Activated T-cell treated with anti-CD3 and anti-CD28 coated beads for 4 hours (primary cell): ENCODE results near the gene DHRS7.
A peak's percentile ranks its signal among the peaks of the same experiment; 100 is the strongest.

Experiments used
- DNase-seq: peaks from one replicate; pipeline ENCODE4 v3.0.0-alpha.2; 2020

The DHRS7 gene

GRCh38 chr14:60184905-60185555 is 19.8 kb upstream of the DHRS7 start:
- no peak for DNase-seq

DNA sequence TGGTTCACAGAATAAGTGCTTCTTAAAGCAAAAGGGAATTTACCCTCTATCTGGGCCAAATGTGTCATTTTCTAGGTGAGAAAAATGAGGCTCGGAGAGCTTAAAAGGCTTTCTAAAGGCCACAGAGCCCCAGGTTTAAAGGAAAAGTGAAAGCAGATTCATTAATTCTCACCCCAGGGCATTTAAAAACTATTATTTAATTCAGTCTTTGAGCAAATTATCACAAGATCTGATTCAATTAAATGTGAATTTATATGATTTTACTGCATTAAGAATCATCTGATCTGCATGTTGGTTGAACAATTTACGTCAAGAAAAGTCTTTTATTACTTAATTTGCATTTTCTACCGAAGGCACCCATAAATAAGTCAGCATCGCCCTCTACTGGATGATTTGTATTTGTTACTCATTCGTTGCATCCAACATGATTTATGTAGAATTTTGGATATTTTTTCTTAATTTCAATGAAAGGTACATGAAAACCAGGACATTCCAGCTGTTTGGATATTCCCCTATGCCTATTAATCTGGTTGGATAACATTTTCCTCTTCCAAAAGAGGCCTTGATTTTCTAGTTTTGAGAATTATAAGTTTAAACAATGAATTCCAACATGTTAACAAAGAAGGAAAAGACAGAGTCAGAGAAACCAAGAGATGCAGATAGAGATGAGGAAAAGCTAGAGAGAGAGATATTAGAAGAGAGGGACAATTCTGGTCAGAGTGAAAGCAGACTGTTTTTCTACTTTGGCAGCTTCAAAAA is 19.1 kb upstream of the DHRS7 start:
- DNase-seq: no peak

DNA sequence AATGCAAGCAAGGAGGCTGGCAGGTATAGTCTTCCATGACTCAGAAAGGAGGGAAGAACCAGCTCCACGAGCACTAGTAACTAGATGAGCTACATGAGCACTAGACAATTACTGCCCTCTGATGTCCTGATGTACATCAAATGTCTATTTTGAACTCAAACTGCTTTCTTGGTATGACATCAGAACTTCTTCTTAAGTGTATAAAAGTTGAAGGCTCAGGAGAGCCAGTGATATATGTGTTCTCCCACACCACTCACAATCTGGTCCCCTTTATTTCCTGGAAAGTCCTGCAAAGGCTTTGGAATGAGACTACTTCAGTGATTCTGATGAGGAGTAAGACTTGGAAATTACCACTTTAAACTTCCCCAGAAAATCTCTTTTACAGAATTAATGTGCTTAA is 18.5 kb upstream of the DHRS7 start:
- DNase-seq: no peak

- DNase-seq: no peak
These were observed 17.9 kb upstream of the DHRS7 start for GRCh38 chr14:60183138-60183537.

GRCh38 chr14:60179431-60179869 is 14.3 kb upstream of the DHRS7 start:
- no peak for DNase-seq

- no peak for DNase-seq
These were observed 13.6 kb upstream of the DHRS7 start for GRCh38 chr14:60178820-60179219.

- no peak for DNase-seq
These were observed 13.0 kb upstream of the DHRS7 start for GRCh38 chr14:60178164-60178563.

DNA sequence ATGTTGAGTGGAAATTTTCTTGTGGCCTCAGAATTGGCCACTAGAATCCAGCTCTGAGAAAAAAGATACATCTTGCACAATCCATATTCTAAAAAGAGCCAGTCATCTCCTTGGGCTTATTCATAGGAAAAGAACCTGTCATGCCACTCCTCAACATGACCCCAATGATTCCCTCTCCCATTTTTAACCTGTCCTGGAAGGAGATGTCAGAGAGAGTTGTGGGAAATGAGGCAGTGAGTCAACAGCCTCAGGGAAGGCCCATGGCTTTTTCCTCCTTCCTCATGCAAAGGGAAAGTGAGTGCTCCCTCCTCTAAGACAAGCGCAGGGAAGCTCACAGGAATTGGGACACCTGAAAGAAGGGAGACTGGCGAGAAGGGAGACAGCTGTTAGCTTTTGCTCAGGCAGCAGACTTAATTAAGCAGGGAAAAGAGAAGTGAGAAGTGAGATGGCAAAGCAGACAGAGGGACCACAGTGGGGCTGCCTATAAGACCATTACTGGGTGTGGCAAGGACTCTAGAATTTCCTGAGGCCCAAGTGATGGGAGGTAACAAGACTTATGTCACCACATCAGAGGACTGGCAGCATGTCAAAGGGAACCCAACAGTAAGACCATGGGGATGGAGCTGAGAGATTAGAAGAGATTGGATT is 10.2 kb upstream of the DHRS7 start:
- no peak for DNase-seq

DNA sequence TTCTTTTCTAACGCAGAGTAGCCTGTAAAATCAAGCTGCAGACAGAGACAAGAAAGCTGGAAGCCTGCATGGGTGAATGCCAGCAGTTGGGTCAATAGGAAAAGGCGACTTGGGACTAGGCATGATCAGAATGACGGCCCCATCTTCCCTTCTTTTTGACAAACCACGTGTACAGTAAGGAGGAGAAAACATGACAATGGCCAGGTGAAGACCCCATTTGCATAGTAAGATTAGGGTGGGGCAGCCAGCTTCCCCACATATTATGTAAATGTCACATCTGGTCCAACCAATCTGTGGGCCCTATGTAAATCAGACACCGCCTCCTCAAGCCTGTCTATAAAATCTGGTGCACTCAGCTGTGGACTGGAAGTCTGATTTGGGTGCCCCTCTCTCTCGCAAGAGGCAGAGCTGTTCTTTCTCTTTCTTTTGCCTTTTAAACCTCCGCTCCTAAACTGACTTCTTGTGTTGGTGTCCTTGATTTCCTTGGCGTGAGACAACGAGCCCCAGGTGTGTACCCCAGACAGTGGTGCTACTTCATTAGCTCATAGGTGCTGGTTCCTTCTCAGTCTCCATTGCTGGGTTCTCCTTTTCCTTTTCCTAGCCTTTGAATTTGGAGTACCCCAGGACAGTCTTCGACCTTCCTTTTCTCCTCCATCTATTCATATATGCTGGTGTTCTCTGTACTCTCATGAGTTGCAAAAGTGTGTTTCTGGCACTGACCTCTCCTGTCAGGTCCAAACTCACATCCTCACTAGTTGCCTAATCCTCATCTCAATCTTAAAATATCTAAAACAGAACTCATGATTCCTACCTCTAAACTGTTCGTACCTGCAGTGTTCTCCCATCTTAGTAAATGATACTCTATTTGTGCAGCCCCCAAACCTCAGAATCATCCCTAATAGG is 9.4 kb upstream of the DHRS7 start:
- no peak for DNase-seq

DNA sequence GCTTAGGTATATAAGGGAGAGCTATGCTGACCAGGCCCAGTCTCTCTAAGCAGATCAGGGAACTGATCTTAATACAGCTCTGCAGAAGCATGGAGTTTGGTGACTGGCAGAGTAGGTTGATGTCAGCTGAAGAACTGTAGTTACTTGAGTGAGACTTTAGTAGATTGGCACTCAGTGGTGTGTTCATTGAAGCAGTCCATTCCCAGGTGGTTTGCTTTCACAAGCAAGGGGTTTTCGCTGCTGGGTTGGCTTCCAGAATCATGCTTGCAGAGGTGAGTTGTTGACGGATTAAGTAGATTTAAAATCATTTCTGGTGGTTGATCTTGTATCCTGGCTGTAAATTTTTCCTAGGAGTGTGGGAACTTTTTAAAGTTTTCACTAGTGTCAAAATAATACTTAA is 6.5 kb upstream of the DHRS7 start:
- no peak for DNase-seq

DNA sequence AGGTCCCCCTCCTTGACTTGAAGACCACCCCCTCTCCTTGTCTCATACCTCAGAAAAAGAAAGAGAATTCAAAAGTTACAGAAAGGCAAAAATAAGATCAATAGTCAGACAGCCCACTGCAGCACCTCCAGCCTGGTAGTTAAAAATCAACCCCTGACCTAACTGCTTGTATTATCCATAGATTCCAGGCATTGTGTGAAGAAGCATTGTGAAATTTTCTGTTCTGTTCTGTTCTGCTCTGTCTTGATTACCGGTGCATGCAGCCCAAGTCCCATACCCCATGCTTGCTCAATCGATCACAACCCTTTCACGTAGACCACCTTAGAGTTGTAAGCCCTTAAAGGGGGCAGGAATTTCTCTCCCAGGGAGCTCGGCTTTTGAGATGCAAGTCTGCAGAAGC is 5.8 kb upstream of the DHRS7 start:
- DNase-seq: no peak

GRCh38 chr14:60169722-60170121 is 4.5 kb upstream of the DHRS7 start:
- no peak for DNase-seq

DNA sequence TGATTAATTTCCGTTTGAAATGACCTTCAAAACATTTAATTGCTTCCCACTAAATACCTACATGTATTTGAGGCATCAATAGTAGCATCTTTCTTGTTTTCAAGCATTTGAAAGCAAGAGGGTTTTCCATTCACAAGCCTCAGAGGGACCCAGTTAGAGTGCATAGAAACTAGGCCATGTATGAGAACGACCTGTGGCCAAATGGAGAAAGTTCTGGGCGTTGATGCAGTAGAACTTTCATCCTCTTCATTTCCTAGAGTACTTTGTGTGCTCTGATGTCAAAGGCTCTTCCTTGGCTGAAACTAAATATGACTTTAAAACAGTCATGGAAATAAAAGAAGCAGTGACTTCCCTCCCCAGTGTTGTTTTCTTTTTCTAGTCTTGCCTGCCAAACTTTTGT is 944 bp upstream of the DHRS7 start:
- DNase-seq: no peak

- DNase-seq: no peak
These were observed 314 bp upstream of the DHRS7 start for GRCh38 chr14:60165547-60165876.

- no peak for DNase-seq
These were observed 840 bp downstream of the DHRS7 start for GRCh38 chr14:60164404-60164711.

DNA sequence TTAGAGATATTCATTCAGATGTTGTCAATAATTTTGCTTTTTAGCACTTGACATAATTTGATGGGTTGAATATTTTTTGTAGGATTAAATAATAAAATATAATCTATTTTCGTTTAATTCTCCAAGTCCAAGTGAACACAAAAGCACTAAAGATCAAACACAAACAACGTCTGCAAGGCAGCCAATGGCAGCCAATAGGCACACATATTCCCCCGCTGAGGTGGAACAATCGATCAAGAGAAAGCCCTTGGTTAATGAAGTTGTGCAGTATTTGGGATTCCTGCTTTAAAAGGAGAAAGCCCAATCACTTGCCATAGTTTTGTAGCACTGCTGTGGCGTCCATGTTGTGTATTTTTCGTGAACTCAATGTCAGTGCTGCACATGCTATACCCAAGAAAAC is 1.5 kb downstream of the DHRS7 start:
- DNase-seq: no peak

DNA sequence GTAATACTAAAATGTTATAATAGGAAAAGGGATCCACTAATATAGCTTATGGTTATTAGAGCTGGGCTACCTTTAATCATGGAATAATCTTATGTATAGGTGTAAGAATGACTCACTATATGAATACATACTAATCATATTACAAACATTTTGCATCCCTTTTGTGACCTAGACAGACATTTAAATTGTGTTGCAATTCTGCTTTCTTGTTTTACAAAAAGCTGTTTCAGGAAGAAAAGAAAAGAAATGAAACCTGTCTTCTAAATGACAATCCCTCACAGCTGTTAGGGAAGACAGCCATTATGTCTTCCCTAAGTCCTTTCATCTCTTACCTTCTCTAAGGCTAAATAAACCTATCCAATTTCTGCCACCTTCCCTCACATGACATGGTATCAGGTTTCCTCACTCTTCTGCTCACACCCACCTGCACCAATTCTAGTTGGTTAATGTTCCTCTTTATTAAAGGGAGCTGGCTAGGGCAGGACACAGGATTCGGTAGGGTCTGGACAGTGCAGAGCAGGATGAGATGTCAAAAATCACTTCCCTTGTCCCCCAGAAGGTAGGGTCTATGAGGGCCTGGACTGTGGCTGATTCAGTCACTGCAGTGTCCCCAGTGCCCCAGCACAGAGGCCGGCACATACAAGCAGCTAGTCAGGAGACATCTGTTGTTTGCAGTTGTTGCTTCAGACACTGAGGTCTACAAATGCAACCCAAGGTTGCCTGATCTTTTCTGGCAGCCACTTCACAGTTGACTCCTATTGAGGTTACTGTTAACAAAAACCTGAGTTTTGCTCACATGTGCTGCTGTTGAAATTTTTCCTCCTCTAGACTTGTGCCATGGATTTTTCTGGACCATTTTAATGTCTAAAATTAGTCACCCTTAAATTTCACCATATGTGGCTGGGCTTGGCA is 3.7 kb downstream of the DHRS7 start:
- DNase-seq: no peak

- DNase-seq: no peak
These were observed 4.8 kb downstream of the DHRS7 start for GRCh38 chr14:60160422-60160821.

GRCh38 chr14:60154671-60155070 is 10.5 kb downstream of the DHRS7 start:
- DNase-seq: no peak

DNA sequence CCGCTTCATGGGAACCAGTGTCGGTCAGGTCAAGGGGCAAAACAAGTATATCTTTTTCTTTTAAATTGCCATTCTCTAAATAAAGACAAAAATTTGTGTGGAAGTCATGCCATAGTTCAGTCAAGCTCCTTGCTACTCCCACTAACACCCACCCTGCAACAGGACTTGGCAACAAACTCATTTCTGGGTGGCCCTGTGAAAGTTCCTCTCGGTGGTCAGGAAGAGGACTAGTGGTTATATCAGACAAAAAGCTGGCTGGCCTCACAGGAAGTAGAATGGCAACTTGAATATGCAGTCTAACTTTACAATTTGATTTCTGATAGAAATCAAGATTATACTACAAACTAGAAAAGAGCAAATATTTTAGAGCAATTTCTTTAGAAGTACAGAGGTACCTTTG is 11.2 kb downstream of the DHRS7 start:
- DNase-seq: no peak

GRCh38 chr14:60151715-60152114 is 13.5 kb downstream of the DHRS7 start:
- DNase-seq: peak; percentile 45

GRCh38 chr14:60134702-60135101 is 30.5 kb downstream of the DHRS7 start:
- no peak for DNase-seq
